Measurements from ENCODE around the gene ZNF683.

DNA sequence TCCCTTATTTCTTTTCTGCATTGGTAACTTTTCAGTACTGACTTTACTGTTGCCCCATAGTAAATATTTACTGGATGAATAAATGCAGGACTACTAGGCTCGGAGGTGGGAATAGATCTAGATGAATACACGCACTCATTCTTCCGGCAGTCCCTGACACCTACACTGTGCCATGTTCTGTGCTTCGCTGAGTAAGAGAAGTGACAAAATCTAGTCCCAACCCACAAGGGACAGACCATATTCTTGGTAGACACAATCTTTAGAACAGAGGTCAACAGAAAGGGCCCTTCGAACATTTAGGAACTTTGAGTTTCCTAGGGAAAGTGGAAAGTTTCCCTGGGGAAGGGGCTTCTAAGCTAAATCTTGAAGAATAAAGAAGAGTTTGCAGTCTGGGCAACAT, 58.0 kb downstream of the ZNF683 start:
- TF ChIP-seq, protein P1, sequence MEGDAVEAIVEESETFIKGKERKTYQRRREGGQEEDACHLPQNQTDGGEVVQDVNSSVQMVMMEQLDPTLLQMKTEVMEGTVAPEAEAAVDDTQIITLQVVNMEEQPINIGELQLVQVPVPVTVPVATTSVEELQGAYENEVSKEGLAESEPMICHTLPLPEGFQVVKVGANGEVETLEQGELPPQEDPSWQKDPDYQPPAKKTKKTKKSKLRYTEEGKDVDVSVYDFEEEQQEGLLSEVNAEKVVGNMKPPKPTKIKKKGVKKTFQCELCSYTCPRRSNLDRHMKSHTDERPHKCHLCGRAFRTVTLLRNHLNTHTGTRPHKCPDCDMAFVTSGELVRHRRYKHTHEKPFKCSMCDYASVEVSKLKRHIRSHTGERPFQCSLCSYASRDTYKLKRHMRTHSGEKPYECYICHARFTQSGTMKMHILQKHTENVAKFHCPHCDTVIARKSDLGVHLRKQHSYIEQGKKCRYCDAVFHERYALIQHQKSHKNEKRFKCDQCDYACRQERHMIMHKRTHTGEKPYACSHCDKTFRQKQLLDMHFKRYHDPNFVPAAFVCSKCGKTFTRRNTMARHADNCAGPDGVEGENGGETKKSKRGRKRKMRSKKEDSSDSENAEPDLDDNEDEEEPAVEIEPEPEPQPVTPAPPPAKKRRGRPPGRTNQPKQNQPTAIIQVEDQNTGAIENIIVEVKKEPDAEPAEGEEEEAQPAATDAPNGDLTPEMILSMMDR (conservative IDR thresholded peaks at IDR 0.05; ENCODE audit: low read length): no peak
- TF ChIP-seq EZH2phosphoT487 (IDR thresholded peaks at IDR 0.05; ENCODE audit: borderline replicate concordance): no peak
